Liver (tissue), 9 donors: Measurements from ENCODE around the gene CHRNB2. TPM values are rescaled to one million over a fixed set of nuclear protein-coding genes. Genes with fewer than 3 reads are reported as not detected.
A peak's percentile ranks its signal among the peaks of the same experiment; 100 is the strongest.

Experiments used
- DNase-seq: peaks from one replicate; pipeline ENCODE4 v3.0.0-alpha.2; 2017; ENCODE audit warnings: low spot score
- H3K27ac ChIP-seq, 2 donors: one replicate each; pipeline ENCODE4 v1.7.0; 2013; ENCODE audit warnings: inconsistent platforms in 2 of 2, low read length in 2 of 2, control low read depth in 1 of 2, low read depth in 1 of 2, mild to moderate bottlenecking in 1 of 2
- H3K27me3 ChIP-seq, 4 donors: one replicate each; pipeline versions ENCODE4 v1.6.1 to v1.7.0; 2013; ENCODE audit warnings: low read length in 3 of 4, inconsistent platforms in 1 of 4, mild to moderate bottlenecking in 1 of 4, moderate library complexity in 1 of 4; ENCODE audit not compliant: control insufficient read depth in 4 of 4, insufficient read depth in 4 of 4
- H3K36me3 ChIP-seq, 4 donors: one replicate each; pipeline versions ENCODE4 v1.6.1 to v1.7.0; 2013; ENCODE audit warnings: low read length in 3 of 4, mild to moderate bottlenecking in 3 of 4, low read depth in 1 of 4, moderate library complexity in 1 of 4; ENCODE audit not compliant: control insufficient read depth in 4 of 4, insufficient read depth in 3 of 4
- H3K4me1 ChIP-seq, 4 donors: one replicate each; pipeline versions ENCODE4 v1.6.1 to v1.7.0; 2013; ENCODE audit warnings: low read length in 3 of 4, mild to moderate bottlenecking in 3 of 4, moderate library complexity in 1 of 4; ENCODE audit not compliant: control insufficient read depth in 4 of 4, insufficient read depth in 4 of 4
- H3K4me3 ChIP-seq, 3 donors: one replicate each; pipeline versions ENCODE4 v1.6.1 to v1.7.0; 2013; ENCODE audit warnings: low read length in 3 of 3, control low read depth in 1 of 3, low read depth in 1 of 3, mild to moderate bottlenecking in 1 of 3
- H3K9ac ChIP-seq, 2 donors: one replicate each; pipeline ENCODE4 v1.7.0; 2013; ENCODE audit warnings: low read length in 2 of 2, mild to moderate bottlenecking in 2 of 2, moderate library complexity in 2 of 2, control low read depth in 1 of 2, low read depth in 1 of 2
- H3K9me3 ChIP-seq, 4 donors: one replicate each; pipeline versions ENCODE4 v1.6.1 to v1.7.0; 2013; ENCODE audit warnings: low read length in 3 of 4; ENCODE audit not compliant: control insufficient read depth in 4 of 4
- ATF3 ChIP-seq: IDR thresholded peaks from 2 replicates; pipeline ENCODE4 v1.6.1; 2016; ENCODE audit warnings: antibody characterized with exemption
- CTCF ChIP-seq: fragments of 150-350 bp; IDR thresholded peaks from 2 replicates; pipeline ENCODE4 v1.5.1; 2017; ENCODE audit warnings: improper control_type of control experiment, low read depth, low read length; ENCODE audit not compliant: missing input control
- EGR1 ChIP-seq, 2 donors: IDR thresholded peaks; 2 replicates each; pipeline ENCODE4 v1.6.1; 2016 to 2018; ENCODE audit warnings: antibody characterized with exemption in 2 of 2, low read depth in 2 of 2
- FOXA1 ChIP-seq: IDR thresholded peaks from 2 replicates; pipeline ENCODE4 v1.6.1; 2016; ENCODE audit warnings: antibody characterized with exemption
- FOXA2 ChIP-seq: IDR thresholded peaks from 2 replicates; pipeline ENCODE4 v1.6.1; 2016; ENCODE audit warnings: antibody characterized with exemption
- GABPA ChIP-seq, 2 donors: IDR thresholded peaks in 1 of 2; conservative IDR thresholded peaks in 1 of 2; 2 replicates each; pipeline ENCODE4 v1.6.1; 2016; ENCODE audit warnings: antibody characterized with exemption in 2 of 2, mild to moderate bottlenecking in 1 of 2, moderate library complexity in 1 of 2
- HNF4A ChIP-seq, 2 donors: conservative IDR thresholded peaks; 2 replicates each; pipeline ENCODE4 v1.6.1; 2016; ENCODE audit warnings: antibody characterized with exemption in 2 of 2, mild to moderate bottlenecking in 2 of 2
- HNF4G ChIP-seq: IDR thresholded peaks from 2 replicates; pipeline ENCODE4 v1.6.1; 2016; ENCODE audit warnings: antibody characterized with exemption
- JUND ChIP-seq, 2 donors: IDR thresholded peaks; 2 replicates each; pipeline ENCODE4 v1.6.1; 2016; ENCODE audit warnings: antibody characterized with exemption in 2 of 2
- NR2F2 ChIP-seq: IDR thresholded peaks from 2 replicates; pipeline ENCODE4 v1.6.1; 2016; ENCODE audit warnings: antibody characterized with exemption
- RAD21 ChIP-seq, 2 donors: IDR thresholded peaks; 2 replicates each; pipeline ENCODE4 v1.6.1; 2016; ENCODE audit warnings: antibody characterized with exemption in 2 of 2, mild to moderate bottlenecking in 2 of 2
- REST ChIP-seq: IDR thresholded peaks from 2 replicates; pipeline ENCODE4 v1.6.1; 2016; ENCODE audit warnings: antibody characterized with exemption, mild to moderate bottlenecking
- RXRA ChIP-seq, 2 donors: IDR thresholded peaks; 2 replicates each; pipeline ENCODE4 v1.6.1; 2017 to 2018; ENCODE audit warnings: antibody characterized with exemption in 2 of 2, mild to moderate bottlenecking in 1 of 2
- TAF1 ChIP-seq: conservative IDR thresholded peaks from 2 replicates; pipeline ENCODE4 v1.6.1; 2016; ENCODE audit warnings: antibody characterized with exemption, mild to moderate bottlenecking
- YY1 ChIP-seq: IDR thresholded peaks from 2 replicates; pipeline ENCODE4 v1.6.1; 2016; ENCODE audit warnings: antibody characterized with exemption, mild to moderate bottlenecking
- WGBS: extraction: QIAGEN DNeasy Blood & Tissue Kit; methylation state at CpG from one replicate; pipeline ENCODE4 v1.1.7; 2013; 5-methylcytosine and 5-hydroxymethylcytosine counted together
- polyA plus RNA-seq, 2 donors: library from polyadenylated mRNA; stranded (reverse) in 1 of 2; unstranded in 1 of 2; fragments of 200-250 nt in 1 of 2; fragments of >200 nt in 1 of 2; fragmentation: Nextera tagmentation in 1 of 2; extraction: Ambion mirVana in 1 of 2; gene quantifications; one replicate each; pipeline versions ENCODE4 v1.2.1 to v1.2.3, GENCODE V29; 2013 to 2015
- total RNA-seq, 2 donors: library from RNA; depleted of rRNA; stranded (reverse); fragments of >200 nt; gene quantifications; one replicate each; pipeline ENCODE4 v1.2.3, GENCODE V29; 2014
- donor health status: healthy.
- donor health status: healthy.
- donor health status: healthy.
- donor health status: healthy.
- donor health status: healthy.

Gene CHRNB2
- total and polyA plus RNA-seq, 4 donors: under 0.01 to 0.06 (median 0.01) TPM; not detected in 1

- no peak for TF ChIP-seq YY1
- TF ChIP-seq ATF3: no peak
- no peak for TF ChIP-seq RAD21 (IDR thresholded peaks at IDR 0.05)
- no peak for TF ChIP-seq JUND (IDR thresholded peaks at IDR 0.05)
- no peak for TF ChIP-seq TAF1
- TF ChIP-seq NR2F2: no peak
- no peak for TF ChIP-seq CTCF
- no peak for TF ChIP-seq EGR1 (IDR thresholded peaks at IDR 0.05; ENCODE audit: low read depth in 2 of 2)
- TF ChIP-seq FOXA2: no peak
- no peak for TF ChIP-seq RXRA (IDR thresholded peaks at IDR 0.05)
- TF ChIP-seq GABPA (IDR thresholded peaks at IDR 0.05 in 1 of 2, conservative IDR thresholded peaks at IDR 0.05 in 1 of 2): no peak
- Histone ChIP-seq H3K9ac (no peak overlapping the region), H3K4me3 (peak overlapping the region in 1 of 3 donors; percentile 96), H3K4me1 (peaks cover 2 to 32% (median 25%) of the 10 kb centered on the region in 4 donors), H3K27me3 (no peaks in the 10 kb centered on the region), H3K27ac (no peak overlapping the region), H3K36me3 (peaks cover 19 to 44% (median 41%) of the 10 kb centered on the region in 4 donors), H3K9me3 (no peaks in the 10 kb centered on the region)
- DNase-seq: no peak
- 47% methylated on average over 4 of the region's 4 CpGs for WGBS
Observed at GRCh38 chr1:154556422-154556821, 11.2 kb upstream of the CHRNB2 start.

- Histone ChIP-seq H3K27me3 (no peaks in the 10 kb centered on the region), H3K36me3 (peaks cover 12 to 34% (median 31%) of the 10 kb centered on the region in 4 donors), H3K9me3 (no peaks in the 10 kb centered on the region), H3K9ac (peak overlapping the region; percentile 43 to 77), H3K27ac (peak overlapping the region in 1 of 2 donors; percentile 95), H3K4me3 (peak overlapping the region; percentile 92 to 96 (median 93)), H3K4me1 (peaks cover 2 to 31% (median 23%) of the 10 kb centered on the region in 4 donors)
- TF ChIP-seq EGR1 (IDR thresholded peaks at IDR 0.05; ENCODE audit: low read depth in 2 of 2): no peak
- no peak for TF ChIP-seq YY1
- TF ChIP-seq HNF4A (conservative IDR thresholded peaks at IDR 0.05): no peak
- no peak for TF ChIP-seq NR2F2
- TF ChIP-seq FOXA1: no peak
- TF ChIP-seq TAF1: no peak
- TF ChIP-seq CTCF: no peak
- no peak for TF ChIP-seq FOXA2
- TF ChIP-seq REST: no peak
- no peak for TF ChIP-seq HNF4G
- no peak for DNase-seq
- 24% methylated on average over 7 of the region's 7 CpGs for WGBS
Observed at GRCh38 chr1:154557248-154557938, 10.2 kb upstream of the CHRNB2 start.
